NCI-H69 (cell line): ENCODE measurements around the gene LYRM2.
"Not testable (repeated sequence)": the region's sequence is repeated elsewhere in the genome, so short reads cannot be mapped to it uniquely, and the experiment has no call there.

ENCODE experiments used
- DNase-seq: peaks from one replicate; lab custom pipeline; 2025; lab: John Stamatoyannopoulos, UW

The LYRM2 gene

GRCh38 chr6:89644864-89645263, 6.3 kb upstream of the LYRM2 start:
- DNase-seq = peak; percentile 88

- peak; percentile 7 for DNase-seq
Observed at GRCh38 chr6:89643406-89643805, 4.9 kb upstream of the LYRM2 start.

- DNase-seq = no peak
Observed at GRCh38 chr6:89642956-89643355, 4.4 kb upstream of the LYRM2 start.

- not testable (repeated sequence) for DNase-seq
Observed at GRCh38 chr6:89641581-89641980, 3.0 kb upstream of the LYRM2 start.

GRCh38 chr6:89640804-89641203, 2.3 kb upstream of the LYRM2 start:
- no peak for DNase-seq

- peak; percentile 44 for DNase-seq
Observed at GRCh38 chr6:89637960-89638319, 607 bp downstream of the LYRM2 start.

- DNase-seq = not testable (repeated sequence)
Observed at GRCh38 chr6:89636412-89636811, 2.1 kb downstream of the LYRM2 start.

- no peak for DNase-seq
Observed at GRCh38 chr6:89630488-89630887, 8.1 kb downstream of the LYRM2 start.

GRCh38 chr6:89623749-89624148, 14.8 kb downstream of the LYRM2 start:
- DNase-seq = no peak

- DNase-seq = no peak
Observed at GRCh38 chr6:89619567-89619966, 19.0 kb downstream of the LYRM2 start.

- DNase-seq = no peak
Observed at GRCh38 chr6:89618026-89618425, 20.5 kb downstream of the LYRM2 start.

- DNase-seq = no peak
Observed at GRCh38 chr6:89616531-89616930, 22.0 kb downstream of the LYRM2 start.

GRCh38 chr6:89615882-89616281, 22.7 kb downstream of the LYRM2 start:
- no peak for DNase-seq

- no peak for DNase-seq
Observed at GRCh38 chr6:89613790-89614189, 24.8 kb downstream of the LYRM2 start.

- no peak for DNase-seq
Observed at GRCh38 chr6:89612121-89612520, 26.4 kb downstream of the LYRM2 start.

GRCh38 chr6:89611666-89612065, 26.9 kb downstream of the LYRM2 start:
- DNase-seq = no peak

- DNase-seq = peak; percentile 69
Observed at GRCh38 chr6:89610149-89610642, 28.4 kb downstream of the LYRM2 start.

GRCh38 chr6:89605861-89606260, 32.7 kb downstream of the LYRM2 start:
- DNase-seq = peak; percentile 61

- peak; percentile 68 for DNase-seq
Observed at GRCh38 chr6:89604653-89605052, 33.9 kb downstream of the LYRM2 start.

GRCh38 chr6:89602166-89602565, 36.4 kb downstream of the LYRM2 start:
- DNase-seq = no peak

- no peak for DNase-seq
Observed at GRCh38 chr6:89599727-89600126, 38.8 kb downstream of the LYRM2 start.

GRCh38 chr6:89597988-89598387, 40.6 kb downstream of the LYRM2 start:
- peak; percentile 57 for DNase-seq

- no peak for DNase-seq
Observed at GRCh38 chr6:89597372-89597771, 41.2 kb downstream of the LYRM2 start.

GRCh38 chr6:89596484-89596883, 42.1 kb downstream of the LYRM2 start:
- DNase-seq = peak; percentile 18

GRCh38 chr6:89596056-89596455, 42.5 kb downstream of the LYRM2 start:
- peak; percentile 33 for DNase-seq
